ENCODE results near the gene HAAO.

DNA sequence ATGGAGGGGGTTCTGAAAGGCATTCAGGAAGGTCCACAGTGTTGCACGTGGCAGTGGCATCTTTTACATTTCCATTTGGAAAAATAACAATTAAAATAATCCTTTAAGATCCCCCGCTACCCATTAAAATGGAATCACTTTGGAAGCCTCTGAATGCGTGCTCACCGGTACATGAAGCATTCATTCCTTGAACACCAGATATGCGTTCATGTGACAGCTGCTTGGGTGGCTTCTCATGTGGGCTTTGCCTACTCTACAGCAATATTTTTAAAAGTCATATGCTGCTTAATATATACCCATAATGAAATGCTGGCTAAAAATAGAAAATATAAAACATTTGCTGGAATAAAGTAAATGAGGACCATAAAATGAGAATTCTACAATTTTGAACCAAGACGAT, 14.4 kb upstream of the HAAO start:
- TF ChIP-seq, protein P1, sequence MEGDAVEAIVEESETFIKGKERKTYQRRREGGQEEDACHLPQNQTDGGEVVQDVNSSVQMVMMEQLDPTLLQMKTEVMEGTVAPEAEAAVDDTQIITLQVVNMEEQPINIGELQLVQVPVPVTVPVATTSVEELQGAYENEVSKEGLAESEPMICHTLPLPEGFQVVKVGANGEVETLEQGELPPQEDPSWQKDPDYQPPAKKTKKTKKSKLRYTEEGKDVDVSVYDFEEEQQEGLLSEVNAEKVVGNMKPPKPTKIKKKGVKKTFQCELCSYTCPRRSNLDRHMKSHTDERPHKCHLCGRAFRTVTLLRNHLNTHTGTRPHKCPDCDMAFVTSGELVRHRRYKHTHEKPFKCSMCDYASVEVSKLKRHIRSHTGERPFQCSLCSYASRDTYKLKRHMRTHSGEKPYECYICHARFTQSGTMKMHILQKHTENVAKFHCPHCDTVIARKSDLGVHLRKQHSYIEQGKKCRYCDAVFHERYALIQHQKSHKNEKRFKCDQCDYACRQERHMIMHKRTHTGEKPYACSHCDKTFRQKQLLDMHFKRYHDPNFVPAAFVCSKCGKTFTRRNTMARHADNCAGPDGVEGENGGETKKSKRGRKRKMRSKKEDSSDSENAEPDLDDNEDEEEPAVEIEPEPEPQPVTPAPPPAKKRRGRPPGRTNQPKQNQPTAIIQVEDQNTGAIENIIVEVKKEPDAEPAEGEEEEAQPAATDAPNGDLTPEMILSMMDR (IDR thresholded peaks at IDR 0.05; ENCODE audit: low read depth, low read length) = no peak
- TF ChIP-seq EZH2phosphoT487 (IDR thresholded peaks at IDR 0.05; ENCODE audit: low read depth) = no peak
